HFFc6 (cell line): ENCODE results near the gene OLA1. TPM values are rescaled to one million over a fixed set of nuclear protein-coding genes. Genes with fewer than 3 reads are reported as not detected.
A peak's percentile ranks its signal among the peaks of the same experiment; 100 is the strongest.

Experiments used
- DNase-seq: peaks from one replicate; pipeline ENCODE4 v3.0.0-alpha.2; 2018
- H3K27ac Mint-ChIP-seq: 2 replicates; pipeline ENCODE4 v1.8.0; 2020; ENCODE audit warnings: mild to moderate bottlenecking, mixed read lengths
- H3K27me3 Mint-ChIP-seq: 2 replicates; pipeline ENCODE4 v1.8.0; 2021; ENCODE audit warnings: mild to moderate bottlenecking, moderate library complexity, mixed read lengths; ENCODE audit not compliant: insufficient read depth
- H3K36me3 Mint-ChIP-seq: 2 replicates; pipeline ENCODE4 v1.8.0; 2021; ENCODE audit warnings: low read depth, mixed read lengths
- H3K4me1 Mint-ChIP-seq: 2 replicates; pipeline ENCODE4 v1.8.0; 2020; ENCODE audit warnings: low read depth, mixed read lengths
- H3K4me3 Mint-ChIP-seq: 2 replicates; pipeline ENCODE4 v1.8.0; 2020; ENCODE audit warnings: mild to moderate bottlenecking, moderate library complexity, mixed read lengths
- H3K9me3 Mint-ChIP-seq: 2 replicates; pipeline ENCODE4 v1.8.0; 2020; ENCODE audit warnings: mild to moderate bottlenecking, mixed read lengths
- CTCF ChIP-seq: fragments of 200-600 bp; sonication (generic); IDR thresholded peaks from 2 replicates; pipeline ENCODE4 v1.5.0; 2021; ENCODE audit warnings: antibody characterized with exemption, mild to moderate bottlenecking
- total RNA-seq, 6 experiments: library from RNA; stranded (reverse); fragmentation: NEBNext Ultra II Directional; extraction: Animal tissue kit (Norgen Biotek cat#: 25700); gene quantifications; 2 replicates in 1 of 6; 3 replicates in 5 of 6; pipeline ENCODE4 v1.2.3, GENCODE V29; 2021

The OLA1 gene
- total RNA-seq, 6 experiments from 2014 or later, result 105 to 123 (median 106) TPM

- H3K27me3 Mint-ChIP-seq, result no peaks in the 10 kb centered on the region; the same call in 1 of the 2 replicates
- peaks cover 4% of the 10 kb centered on the region for H3K9me3 Mint-ChIP-seq
- peaks cover 71% of the 10 kb centered on the region for H3K4me1 Mint-ChIP-seq
- H3K36me3 Mint-ChIP-seq, result no peaks in the 10 kb centered on the region
- no peak overlapping the region; the same call in 1 of the 2 replicates for H3K4me3 Mint-ChIP-seq
- H3K27ac Mint-ChIP-seq, result peak overlapping the region; percentile 73
- no peak for TF ChIP-seq CTCF
- DNase-seq, result peak; percentile 26
Observed at GRCh38 chr2:174035117-174035635, 213.2 kb downstream of the OLA1 start.

- Mint-ChIP-seq H3K4me3 (no peak overlapping the region; the same call in 1 of the 2 replicates), H3K27ac (peak overlapping the region; percentile 91), H3K36me3 (no peaks in the 10 kb centered on the region), H3K9me3 (peaks cover 4% of the 10 kb centered on the region), H3K4me1 (peaks cover 60% of the 10 kb centered on the region), H3K27me3 (no peaks in the 10 kb centered on the region; the same call in 1 of the 2 replicates)
- no peak for TF ChIP-seq CTCF
- DNase-seq, result no peak
Observed at GRCh38 chr2:174033163-174033550, 215.2 kb downstream of the OLA1 start.

GRCh38 chr2:174031226-174031625 is 217.1 kb downstream of the OLA1 start:
- no peak for DNase-seq
- no peak for TF ChIP-seq CTCF
- Mint-ChIP-seq H3K4me3 (no peak overlapping the region; the same call in 1 of the 2 replicates), H3K27ac (peak overlapping the region; percentile 70), H3K27me3 (no peaks in the 10 kb centered on the region; the same call in 1 of the 2 replicates), H3K9me3 (peaks cover 7% of the 10 kb centered on the region), H3K36me3 (0 out of 2 replicates have a peak, but pooled peaks cover 4% of the 10 kb centered on the region), H3K4me1 (peaks cover 63% of the 10 kb centered on the region)

- DNase-seq, result no peak
- peaks cover 57% of the 10 kb centered on the region for H3K4me1 Mint-ChIP-seq
- no peak overlapping the region for H3K27ac Mint-ChIP-seq
- TF ChIP-seq CTCF, result no peak
- no peak overlapping the region for H3K4me3 Mint-ChIP-seq
- peaks cover 21% of the 10 kb centered on the region for H3K9me3 Mint-ChIP-seq
- H3K27me3 Mint-ChIP-seq, result no peaks in the 10 kb centered on the region; the same call in 1 of the 2 replicates
- H3K36me3 Mint-ChIP-seq, result peaks cover 20% of the 10 kb centered on the region
Observed at GRCh38 chr2:174028935-174029334, 219.4 kb downstream of the OLA1 start.

DNA sequence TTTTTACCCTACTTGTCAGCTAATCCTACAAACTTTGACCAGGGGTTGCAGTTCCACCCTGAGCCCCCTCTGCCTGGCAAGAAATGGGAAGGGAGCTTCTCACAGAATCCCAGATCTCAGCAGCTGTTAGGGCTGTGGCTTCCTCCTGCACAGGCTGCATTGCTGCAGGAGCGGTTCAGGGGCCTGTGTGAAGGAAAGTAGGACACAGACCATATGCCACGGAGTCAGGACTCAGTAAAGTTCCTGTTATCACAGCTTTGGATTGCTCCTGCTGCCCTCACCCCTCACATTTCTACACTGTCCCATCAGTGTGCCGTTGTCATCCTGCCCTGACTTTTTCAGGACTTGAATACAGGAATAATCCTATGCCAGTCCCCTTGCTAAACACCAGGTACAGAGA is 220.4 kb downstream of the OLA1 start:
- peaks cover 55% of the 10 kb centered on the region for H3K4me1 Mint-ChIP-seq
- H3K27me3 Mint-ChIP-seq, result no peaks in the 10 kb centered on the region; the same call in 1 of the 2 replicates

More for the DNA sequence above, 220.4 kb downstream of the OLA1 start:
- H3K9me3 Mint-ChIP-seq, result peaks cover 23% of the 10 kb centered on the region
- H3K4me3 Mint-ChIP-seq, result no peak overlapping the region
- DNase-seq, result no peak
- TF ChIP-seq CTCF, result no peak
- H3K36me3 Mint-ChIP-seq, result peaks cover 22% of the 10 kb centered on the region
- H3K27ac Mint-ChIP-seq, result no peak overlapping the region
